Measurements from ENCODE around the gene TMEM135.

Gene TMEM135

GRCh38 chr11:87020336-87020735 lies 17.4 kb upstream of the TMEM135 start:
- Histone ChIP-seq H3K9me3 (ENCODE audit: control insufficient read depth, insufficient read depth, low read length) (no peaks in the 10 kb centered on the region), H3K36me3 (ENCODE audit: control insufficient read depth, low read length) (no peaks in the 10 kb centered on the region), H3K4me1 (ENCODE audit: control insufficient read depth, low read length) (no peaks in the 10 kb centered on the region), H3K27ac (ENCODE audit: low read depth, low read length) (no peak overlapping the region), H3K4me3 (ENCODE audit: low read length) (no peak overlapping the region), H3F3A (ENCODE audit: control insufficient read depth, insufficient read depth) (no peaks in the 10 kb centered on the region), H3K79me2 (ENCODE audit: control insufficient read depth, low read length) (no peaks in the 10 kb centered on the region), H3K4me2 (ENCODE audit: low read length) (no peak overlapping the region), H3K9me2 (replicated peaks; ENCODE audit: control insufficient read depth, low read length) (no peaks in the 10 kb centered on the region), H3K27me3 (ENCODE audit: control insufficient read depth, low read length) (peaks cover 4% of the 10 kb centered on the region; the same call in 1 of the 2 replicates), H4K20me1 (ENCODE audit: control insufficient read depth, insufficient read depth, low read depth, low read length) (no peaks in the 10 kb centered on the region)
- TF ChIP-seq EZH2phosphoT487 (IDR thresholded peaks at IDR 0.05; ENCODE audit: borderline replicate concordance, low read length) = no peak
- TF ChIP-seq CTCF (IDR thresholded peaks at IDR 0.05; ENCODE audit: low read depth, low read length, poor library complexity, severe bottlenecking) = no peak

GRCh38 chr11:87020764-87021365 lies 16.9 kb upstream of the TMEM135 start:
- Histone ChIP-seq H3K27me3 (ENCODE audit: control insufficient read depth, low read length) (peaks cover 6% of the 10 kb centered on the region), H3K9me3 (ENCODE audit: control insufficient read depth, insufficient read depth, low read length) (no peaks in the 10 kb centered on the region; the same call in 1 of the 2 replicates), H3K4me1 (ENCODE audit: control insufficient read depth, low read length) (no peaks in the 10 kb centered on the region), H3K79me2 (ENCODE audit: control insufficient read depth, low read length) (no peaks in the 10 kb centered on the region), H3K36me3 (ENCODE audit: control insufficient read depth, low read length) (no peaks in the 10 kb centered on the region), H4K20me1 (ENCODE audit: control insufficient read depth, insufficient read depth, low read depth, low read length) (no peaks in the 10 kb centered on the region), H3K4me3 (ENCODE audit: low read length) (no peak overlapping the region), H3K27ac (ENCODE audit: low read depth, low read length) (no peak overlapping the region), H3K9me2 (replicated peaks; ENCODE audit: control insufficient read depth, low read length) (no peaks in the 10 kb centered on the region), H3F3A (ENCODE audit: control insufficient read depth, insufficient read depth) (no peaks in the 10 kb centered on the region), H3K4me2 (ENCODE audit: low read length) (no peak overlapping the region)
- TF ChIP-seq CTCF (IDR thresholded peaks at IDR 0.05; ENCODE audit: low read depth, low read length, poor library complexity, severe bottlenecking) (no peak), EZH2phosphoT487 (IDR thresholded peaks at IDR 0.05; ENCODE audit: borderline replicate concordance, low read length) (no peak)

- H3K27ac ChIP-seq (ENCODE audit: low read depth, low read length) = no peak overlapping the region
- no peaks in the 10 kb centered on the region for H3K9me2 ChIP-seq (replicated peaks; ENCODE audit: control insufficient read depth, low read length)
- H3F3A ChIP-seq (ENCODE audit: control insufficient read depth, insufficient read depth) = no peaks in the 10 kb centered on the region
- no peaks in the 10 kb centered on the region for H3K36me3 ChIP-seq (ENCODE audit: control insufficient read depth, low read length)
- TF ChIP-seq CTCF (IDR thresholded peaks at IDR 0.05; ENCODE audit: low read depth, low read length, poor library complexity, severe bottlenecking) = no peak
- no peak for TF ChIP-seq EZH2phosphoT487 (IDR thresholded peaks at IDR 0.05; ENCODE audit: borderline replicate concordance, low read length)
- H3K27me3 ChIP-seq (ENCODE audit: control insufficient read depth, low read length) = peaks cover 9% of the 10 kb centered on the region
- no peak overlapping the region for H3K4me2 ChIP-seq (ENCODE audit: low read length)
- no peaks in the 10 kb centered on the region for H3K79me2 ChIP-seq (ENCODE audit: control insufficient read depth, low read length)
- H3K4me3 ChIP-seq (ENCODE audit: low read length) = no peak overlapping the region
- H3K4me1 ChIP-seq (ENCODE audit: control insufficient read depth, low read length) = no peaks in the 10 kb centered on the region
- H3K9me3 ChIP-seq (ENCODE audit: control insufficient read depth, insufficient read depth, low read length) = no peaks in the 10 kb centered on the region; the same call in 1 of the 2 replicates
- H4K20me1 ChIP-seq (ENCODE audit: control insufficient read depth, insufficient read depth, low read depth, low read length) = no peaks in the 10 kb centered on the region
These were observed 15.5 kb upstream of the TMEM135 start for GRCh38 chr11:87022254-87022653.
